Gastrocnemius medialis (tissue), 4 donors: ENCODE results near the gene ETS2. TPM values are rescaled to one million over a fixed set of nuclear protein-coding genes. Genes with fewer than 3 reads are reported as not detected.

Source experiments
- ATAC-seq, 2 donors: fragments of 150-250 bp; one replicate each; pipeline ENCODE4 v1.9.1; 2016
- DNase-seq, 2 donors: peaks; one replicate each; pipeline ENCODE4 v3.0.0-alpha.2; 2019
- H3K27ac ChIP-seq, 4 donors: fragments of 200-600 bp; sonication (generic); 1 replicate in 1 of 4; 2 replicates in 3 of 4; pipeline ENCODE4 v1.5.1; 2016 to 2018; ENCODE audit warnings: mild to moderate bottlenecking in 2 of 4, moderate library complexity in 1 of 4
- H3K27me3 ChIP-seq, 3 donors: fragments of 200-600 bp; sonication (generic) in 2 of 3; 1 replicate in 1 of 3; 2 replicates in 2 of 3; pipeline versions ENCODE4 v1.5.1 to v1.6.0; 2016 to 2019; ENCODE audit warnings: mild to moderate bottlenecking in 1 of 3, moderate library complexity in 1 of 3
- H3K36me3 ChIP-seq, 2 donors: fragments of 200-600 bp; sonication (generic) in 1 of 2; one replicate each; pipeline ENCODE4 v1.5.1; 2017 to 2018
- H3K4me1 ChIP-seq, 2 donors: fragments of 200-600 bp; sonication (generic) in 1 of 2; one replicate each; pipeline ENCODE4 v1.5.1; 2016 to 2017; ENCODE audit warnings: mild to moderate bottlenecking in 2 of 2
- H3K4me3 ChIP-seq, 4 donors: fragments of 200-600 bp; sonication (generic) in 3 of 4; 1 replicate in 1 of 4; 2 replicates in 3 of 4; pipeline ENCODE4 v1.5.1; 2016 to 2019; ENCODE audit warnings: mild to moderate bottlenecking in 2 of 4
- H3K9me3 ChIP-seq, 3 donors: fragments of 200-600 bp; sonication (generic) in 2 of 3; 1 replicate in 1 of 3; 2 replicates in 2 of 3; pipeline ENCODE4 v1.5.1; 2016 to 2019
- CTCF ChIP-seq, 5 experiments: fragments of 450-650 bp in 3 of 5; fragments of 200-600 bp in 2 of 5; sonication (generic) in 2 of 5; IDR thresholded peaks in 4 of 5; conservative IDR thresholded peaks in 1 of 5; 1 replicate in 4 of 5; 2 replicates in 1 of 5; pipeline ENCODE4 v1.5.1; 2016 to 2019; ENCODE audit warnings: antibody characterized with exemption in 5 of 5, mild to moderate bottlenecking in 3 of 5, moderate library complexity in 3 of 5
- POLR2A ChIP-seq, 2 donors: fragments of 450-650 bp; IDR thresholded peaks; one replicate each; pipeline ENCODE4 v1.6.1; 2017; ENCODE audit warnings: antibody characterized with exemption in 2 of 2, mild to moderate bottlenecking in 2 of 2, moderate library complexity in 2 of 2
- in situ Hi-C, 4 donors: fragments of 200-750 bp; cut with MboI; loops; one replicate each; pipeline versions ENCODE4 v1.15.0 to v1.8.0; 2017; ENCODE audit warnings: low sequenced_read_pairs in 4 of 4
- intact Hi-C: fragments of 100-400 bp; cut with DNase I; formaldehyde crosslinking; loops from one replicate; pipeline ENCODE4 v1.15.1; 2023; ENCODE audit warnings: low total_unique reads
- total RNA-seq, 4 donors: library from RNA; depleted of rRNA; stranded (reverse); fragments of >200 nt; gene quantifications; one replicate each; pipeline versions ENCODE4 v1.1.0 to v1.2.3, GENCODE V29; 2016

The ETS2 gene
- total RNA-seq, 4 donors from 2014 or later, result 51.5 to 136 (median 59.3) TPM

DNA sequence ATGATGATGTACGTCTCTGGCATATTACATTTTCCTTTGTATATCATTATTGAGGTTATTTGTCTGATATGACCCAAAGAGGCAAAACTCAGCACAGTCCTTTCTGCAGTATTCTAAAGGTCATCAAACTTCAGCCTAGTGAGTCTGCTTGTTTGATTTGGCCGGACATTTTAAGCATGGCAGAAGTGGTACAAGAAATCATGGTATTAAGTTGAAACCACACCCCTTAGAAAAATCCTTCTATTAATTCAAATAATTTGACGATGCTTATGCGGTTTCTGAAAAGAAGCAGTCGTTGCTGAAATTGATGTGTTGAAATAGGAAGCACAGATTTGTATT, 5.1 kb downstream of the ETS2 start:
- no peaks in the 10 kb centered on the region for H3K27me3 ChIP-seq
- intact Hi-C loops (no loop called here), in situ Hi-C loops (loop anchor here in 1 of 4 donors (25.0 kb wide), 1 partner anchor 177 kb away; no protein-coding TSS in a partner anchor)
- peaks cover 15 to 41% of the 10 kb centered on the region in 2 donors for H3K4me1 ChIP-seq
- TF ChIP-seq POLR2A (IDR thresholded peaks at IDR 0.05), result no peak
- no peak for TF ChIP-seq CTCF (IDR thresholded peaks at IDR 0.05 in 4 of 5, conservative IDR thresholded peaks at IDR 0.05 in 1 of 5)
- no peak overlapping the region for H3K4me3 ChIP-seq
- H3K36me3 ChIP-seq, result peaks cover 14 to 71% of the 10 kb centered on the region in 2 donors
- H3K27ac ChIP-seq, result peak overlapping the region; percentile 92 to 98 (median 97)
- ATAC-seq, result no peak
- no peaks in the 10 kb centered on the region for H3K9me3 ChIP-seq
- DNase-seq, result no peak

GRCh38 chr21:38811257-38811656, 5.5 kb downstream of the ETS2 start:
- no peaks in the 10 kb centered on the region for H3K27me3 ChIP-seq
- no peak overlapping the region for H3K4me3 ChIP-seq
- DNase-seq (no peak), ATAC-seq (no peak)
- peaks cover 15 to 41% of the 10 kb centered on the region in 2 donors for H3K4me1 ChIP-seq
- peaks cover 14 to 74% of the 10 kb centered on the region in 2 donors for H3K36me3 ChIP-seq
- H3K27ac ChIP-seq, result peak overlapping the region; percentile 92 to 98 (median 97)
- TF ChIP-seq CTCF (IDR thresholded peaks at IDR 0.05 in 4 of 5, conservative IDR thresholded peaks at IDR 0.05 in 1 of 5) (no peak), POLR2A (IDR thresholded peaks at IDR 0.05) (no peak)
- in situ Hi-C loops (loop anchor here in 1 of 4 donors (25.0 kb wide), 1 partner anchor 176 kb away; no protein-coding TSS in a partner anchor), intact Hi-C loops (no loop called here)
- H3K9me3 ChIP-seq, result no peaks in the 10 kb centered on the region

- H3K4me1 ChIP-seq, result peaks cover 9 to 38% of the 10 kb centered on the region in 2 donors
- intact Hi-C loops, result no loop called here
- H3K27ac ChIP-seq, result peak overlapping the region; percentile 15 to 98 (median 94)
Measured at GRCh38 chr21:38813143-38813542, 7.4 kb downstream of the ETS2 start.

GRCh38 chr21:38813547-38813946, 7.8 kb downstream of the ETS2 start:
- no peak overlapping the region for H3K4me3 ChIP-seq
- intact Hi-C loops (no loop called here), in situ Hi-C loops (loop anchor here in 1 of 4 donors (25.0 kb wide), 1 partner anchor 174 kb away; no protein-coding TSS in a partner anchor)
- H3K4me1 ChIP-seq, result peaks cover 5 to 34% of the 10 kb centered on the region in 2 donors
- H3K27me3 ChIP-seq, result no peaks in the 10 kb centered on the region
- DNase-seq (no peak), ATAC-seq (no peak)
- TF ChIP-seq POLR2A (IDR thresholded peaks at IDR 0.05) (no peak), CTCF (IDR thresholded peaks at IDR 0.05 in 4 of 5, conservative IDR thresholded peaks at IDR 0.05 in 1 of 5) (no peak)
- H3K27ac ChIP-seq, result peak overlapping the region; percentile 15 to 98 (median 94)
- H3K9me3 ChIP-seq, result no peaks in the 10 kb centered on the region
- peaks cover 20 to 97% of the 10 kb centered on the region in 2 donors for H3K36me3 ChIP-seq

More at GRCh38 chr21:38813143-38813542, 7.4 kb downstream of the ETS2 start:
- DNase-seq, result no peak
- in situ Hi-C loops, result loop anchor here in 1 of 4 donors (25.0 kb wide), 1 partner anchor 174 kb away; no protein-coding TSS in a partner anchor
- TF ChIP-seq POLR2A (IDR thresholded peaks at IDR 0.05) (no peak), CTCF (IDR thresholded peaks at IDR 0.05 in 4 of 5, conservative IDR thresholded peaks at IDR 0.05 in 1 of 5) (no peak)
- ATAC-seq, result no peak
- Histone ChIP-seq H3K36me3 (peaks cover 19 to 93% of the 10 kb centered on the region in 2 donors), H3K27me3 (no peaks in the 10 kb centered on the region), H3K4me3 (no peak overlapping the region), H3K9me3 (no peaks in the 10 kb centered on the region)
